NCI-H446 (cell line): ENCODE data around the gene NLGN1.

Experiments used
- DNase-seq, 2 experiments: peaks; one replicate each; lab custom pipeline; 2025; lab: John Stamatoyannopoulos, UW

Gene NLGN1

GRCh38 chr3:174335324-174335723, 937.8 kb downstream of the NLGN1 start:
- DNase-seq: no peak

DNA sequence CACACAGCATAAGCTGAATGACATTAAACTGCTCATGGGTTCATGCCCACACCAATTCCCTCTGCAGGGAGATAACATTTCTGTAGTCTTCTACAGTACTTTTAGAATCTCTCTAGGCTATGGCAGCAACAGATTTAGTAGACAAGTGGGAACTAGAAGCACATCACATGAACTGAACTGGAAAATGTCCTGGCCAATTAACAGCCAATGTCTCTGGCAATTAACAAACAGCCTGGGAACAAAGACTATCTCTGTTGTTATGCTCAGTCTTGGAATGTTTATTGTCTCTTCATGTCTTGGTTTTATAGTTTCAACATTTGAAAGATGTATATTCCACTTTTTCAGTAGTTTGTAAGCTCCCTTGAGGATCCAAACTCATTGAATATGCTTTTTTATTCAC, 938.4 kb downstream of the NLGN1 start:
- no peak for DNase-seq
